Measurements from ENCODE around the gene CMSS1. TPM values are rescaled to one million over a fixed set of nuclear protein-coding genes. Genes with fewer than 3 reads are reported as not detected.
A peak's percentile ranks its signal among the peaks of the same experiment; 100 is the strongest.

CMSS1 gene
- total RNA-seq, 4 donors from 2014 or later, result 1.8 to 41.2 (median 17.0) TPM

GRCh38 chr3:100010087-100010417 is 192.4 kb downstream of the CMSS1 start:
- no peak overlapping the region for H3K4me3 ChIP-seq
- intact Hi-C loops (cut with DNase I; ENCODE audit: low total_unique reads), result no loop called here
- H3K27ac ChIP-seq, result peak overlapping the region in 1 of 2 donors; percentile 16
- DNase-seq, result no peak
- no peaks in the 10 kb centered on the region for H3K9me3 ChIP-seq
- TF ChIP-seq, protein P1, sequence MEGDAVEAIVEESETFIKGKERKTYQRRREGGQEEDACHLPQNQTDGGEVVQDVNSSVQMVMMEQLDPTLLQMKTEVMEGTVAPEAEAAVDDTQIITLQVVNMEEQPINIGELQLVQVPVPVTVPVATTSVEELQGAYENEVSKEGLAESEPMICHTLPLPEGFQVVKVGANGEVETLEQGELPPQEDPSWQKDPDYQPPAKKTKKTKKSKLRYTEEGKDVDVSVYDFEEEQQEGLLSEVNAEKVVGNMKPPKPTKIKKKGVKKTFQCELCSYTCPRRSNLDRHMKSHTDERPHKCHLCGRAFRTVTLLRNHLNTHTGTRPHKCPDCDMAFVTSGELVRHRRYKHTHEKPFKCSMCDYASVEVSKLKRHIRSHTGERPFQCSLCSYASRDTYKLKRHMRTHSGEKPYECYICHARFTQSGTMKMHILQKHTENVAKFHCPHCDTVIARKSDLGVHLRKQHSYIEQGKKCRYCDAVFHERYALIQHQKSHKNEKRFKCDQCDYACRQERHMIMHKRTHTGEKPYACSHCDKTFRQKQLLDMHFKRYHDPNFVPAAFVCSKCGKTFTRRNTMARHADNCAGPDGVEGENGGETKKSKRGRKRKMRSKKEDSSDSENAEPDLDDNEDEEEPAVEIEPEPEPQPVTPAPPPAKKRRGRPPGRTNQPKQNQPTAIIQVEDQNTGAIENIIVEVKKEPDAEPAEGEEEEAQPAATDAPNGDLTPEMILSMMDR (IDR thresholded peaks at IDR 0.05), result no peak
- no peak for TF ChIP-seq POLR2A (IDR thresholded peaks at IDR 0.05)
- no peaks in the 10 kb centered on the region for H3K4me1 ChIP-seq
- no peaks in the 10 kb centered on the region for H3K36me3 ChIP-seq
- no peaks in the 10 kb centered on the region for H3K27me3 ChIP-seq

GRCh38 chr3:100018806-100019205 is 201.1 kb downstream of the CMSS1 start:
- H3K9me3 ChIP-seq, result no peaks in the 10 kb centered on the region
- no peak for DNase-seq
- no peak overlapping the region for H3K4me3 ChIP-seq
- H3K4me1 ChIP-seq, result peaks cover 0 to 6% of the 10 kb centered on the region in 2 donors
- no peaks in the 10 kb centered on the region for H3K27me3 ChIP-seq
- no peak overlapping the region for H3K27ac ChIP-seq
- no peak for TF ChIP-seq POLR2A (IDR thresholded peaks at IDR 0.05)
- TF ChIP-seq, protein P1 (IDR thresholded peaks at IDR 0.05), result no peak
- no peaks in the 10 kb centered on the region for H3K36me3 ChIP-seq
- intact Hi-C loops (cut with DNase I; ENCODE audit: low total_unique reads), result no loop called here

- Histone ChIP-seq H3K9me3 (no peaks in the 10 kb centered on the region), H3K27me3 (no peaks in the 10 kb centered on the region), H3K4me1 (peaks cover 0 to 8% of the 10 kb centered on the region in 2 donors), H3K27ac (peak overlapping the region in 1 of 2 donors; percentile 10), H3K36me3 (no peaks in the 10 kb centered on the region), H3K4me3 (no peak overlapping the region)
- DNase-seq, result no peak
- TF ChIP-seq, protein P1 (IDR thresholded peaks at IDR 0.05), result no peak
- TF ChIP-seq POLR2A (IDR thresholded peaks at IDR 0.05), result no peak
- intact Hi-C loops (cut with DNase I; ENCODE audit: low total_unique reads), result no loop called here
These were observed 202.1 kb downstream of the CMSS1 start for GRCh38 chr3:100019719-100020118.

GRCh38 chr3:100020876-100021644 is 203.4 kb downstream of the CMSS1 start:
- no peak overlapping the region for H3K4me3 ChIP-seq
- DNase-seq, result no peak
- no peaks in the 10 kb centered on the region for H3K9me3 ChIP-seq
- intact Hi-C loops (cut with DNase I; ENCODE audit: low total_unique reads), result no loop called here
- peaks cover 0 to 8% of the 10 kb centered on the region in 2 donors for H3K4me1 ChIP-seq
- H3K36me3 ChIP-seq, result no peaks in the 10 kb centered on the region
- no peaks in the 10 kb centered on the region for H3K27me3 ChIP-seq
- TF ChIP-seq POLR2A (IDR thresholded peaks at IDR 0.05), result no peak
- TF ChIP-seq, protein P1 (IDR thresholded peaks at IDR 0.05), result no peak
- peak overlapping the region; percentile 41 to 54 for H3K27ac ChIP-seq

DNA sequence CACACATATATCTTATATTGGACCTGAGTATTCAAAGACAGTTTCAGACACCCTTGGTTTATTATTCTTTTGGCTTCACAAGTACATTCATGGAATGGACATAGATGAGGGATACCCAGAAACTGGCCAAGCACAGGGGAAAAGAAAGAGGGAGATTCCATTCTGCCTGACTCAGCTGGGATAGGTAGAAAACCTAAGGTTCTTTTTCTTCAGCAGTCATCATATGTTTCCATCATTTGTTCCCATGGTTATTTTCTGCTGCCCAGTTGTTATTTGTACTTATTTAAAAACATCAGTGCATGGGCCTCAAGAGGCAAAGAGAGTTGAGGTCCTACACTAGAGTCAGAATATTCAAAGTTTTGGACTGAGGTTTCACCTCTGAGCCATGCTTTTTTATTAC is 204.8 kb downstream of the CMSS1 start:
- H3K4me3 ChIP-seq, result no peak overlapping the region
- no peaks in the 10 kb centered on the region for H3K36me3 ChIP-seq
- peaks cover 0 to 8% of the 10 kb centered on the region in 2 donors for H3K4me1 ChIP-seq
- no peak for DNase-seq
- TF ChIP-seq POLR2A (IDR thresholded peaks at IDR 0.05), result no peak
- TF ChIP-seq, protein P1 (IDR thresholded peaks at IDR 0.05), result no peak
- H3K27me3 ChIP-seq, result no peaks in the 10 kb centered on the region
- peak overlapping the region in 1 of 2 donors; percentile 29 for H3K27ac ChIP-seq
- H3K9me3 ChIP-seq, result no peaks in the 10 kb centered on the region
- intact Hi-C loops (cut with DNase I; ENCODE audit: low total_unique reads), result no loop called here

All from uterus (tissue), 4 donors.